GM19240 (cell line): ENCODE data around the gene ROBO2.

Source experiments
- DNase-seq: peaks from one replicate; pipeline ENCODE4 v3.0.0; 2011; ENCODE audit warnings: low spot score; ENCODE audit not compliant: insufficient read length

Gene ROBO2

DNA sequence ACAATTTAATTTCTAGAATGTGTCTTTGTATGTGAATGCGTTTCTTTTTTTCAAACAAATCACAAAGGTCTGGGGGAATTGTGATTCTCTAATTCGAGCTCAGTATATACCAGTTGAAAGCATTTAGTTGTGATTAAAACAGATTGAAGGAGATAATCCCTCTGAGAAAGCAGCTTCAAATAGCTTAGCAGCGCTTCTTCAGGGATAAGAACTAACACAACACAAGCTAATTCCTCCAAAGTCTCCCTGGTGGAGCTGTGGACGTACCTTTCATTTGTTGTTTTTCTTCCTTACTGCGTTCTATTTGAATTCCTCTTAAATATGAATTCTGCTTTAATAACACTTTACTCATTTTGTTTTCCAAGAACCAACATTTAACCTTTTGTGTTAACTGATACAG, 286.7 kb downstream of the ROBO2 start:
- no peak for DNase-seq

DNA sequence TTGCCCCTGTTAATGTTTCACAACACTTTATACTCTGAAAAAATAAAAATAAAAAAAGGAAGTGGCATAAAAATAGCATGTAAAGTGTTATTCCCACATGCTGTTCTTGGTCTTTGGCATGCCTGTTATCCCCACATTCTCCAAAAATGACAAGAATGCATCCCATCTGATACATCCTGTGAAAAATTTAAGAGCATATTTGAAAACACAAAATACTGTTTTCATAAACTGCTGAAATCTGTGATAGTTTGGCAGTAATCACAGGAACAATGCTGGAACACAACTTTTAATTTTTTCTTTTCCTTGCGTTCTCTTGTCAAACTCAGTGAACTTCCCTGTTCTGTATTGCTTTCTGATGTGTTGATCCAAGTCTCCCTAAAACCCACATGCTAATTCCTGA, 288.8 kb downstream of the ROBO2 start:
- no peak for DNase-seq

DNA sequence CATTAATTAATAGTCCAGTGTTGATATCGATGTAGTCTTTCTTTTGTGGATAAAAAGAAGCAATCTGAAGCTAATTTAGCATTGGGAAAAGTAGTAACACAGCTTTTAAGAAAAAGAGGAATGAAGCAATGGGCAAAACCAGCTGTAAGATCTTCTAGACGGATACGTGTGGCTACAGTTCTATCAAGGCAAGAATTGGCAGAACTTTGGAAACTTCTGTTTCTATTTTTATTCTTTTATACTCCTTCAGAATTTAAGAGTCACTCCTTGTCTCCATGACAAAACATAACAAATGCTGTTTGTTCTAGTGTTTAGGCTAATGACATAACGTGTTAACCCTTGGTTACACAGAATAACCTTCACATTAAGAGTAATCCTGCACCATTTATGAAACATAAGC, 289.2 kb downstream of the ROBO2 start:
- DNase-seq, result no peak

DNA sequence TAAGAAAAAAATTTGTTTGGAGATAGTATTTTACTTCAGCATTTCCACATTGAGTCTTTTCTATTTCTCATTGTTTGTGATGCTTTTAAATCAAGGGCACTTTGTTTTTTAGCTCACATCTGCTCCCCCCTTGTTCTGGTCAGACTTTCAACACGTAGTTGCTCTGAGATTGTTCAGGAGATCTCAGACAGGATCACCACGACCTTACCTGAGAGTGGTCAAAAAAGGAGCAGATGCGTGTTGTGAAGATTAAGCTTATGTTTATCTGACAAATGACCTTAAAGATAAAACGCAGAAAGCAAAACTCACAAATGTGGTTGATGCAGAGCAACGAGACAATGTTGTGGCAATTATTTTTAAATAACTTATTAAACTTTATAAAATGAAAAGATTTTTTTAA, 298.3 kb downstream of the ROBO2 start:
- DNase-seq, result no peak

GRCh38 chr3:77342027-77342426, 302.1 kb downstream of the ROBO2 start:
- no peak for DNase-seq

DNA sequence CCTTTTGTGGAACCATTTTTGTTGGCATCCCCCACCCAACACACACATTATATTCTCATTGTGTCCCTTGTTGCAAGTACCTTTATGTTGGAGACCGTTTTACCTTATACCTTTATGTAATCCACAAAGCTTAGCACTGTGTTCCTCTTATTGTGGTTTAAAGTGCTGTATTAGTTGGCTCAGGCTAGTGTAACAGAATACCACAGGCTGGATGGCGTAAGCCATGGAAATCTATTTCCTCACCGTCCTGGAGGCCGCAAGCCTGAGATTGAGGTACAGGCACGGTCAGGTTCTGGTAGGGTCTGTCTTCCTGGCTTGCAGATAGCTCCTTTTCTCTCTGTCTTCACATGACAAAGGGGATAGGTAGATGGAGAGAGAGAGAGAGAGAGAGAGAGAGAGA, 302.8 kb downstream of the ROBO2 start:
- DNase-seq, result no peak

DNA sequence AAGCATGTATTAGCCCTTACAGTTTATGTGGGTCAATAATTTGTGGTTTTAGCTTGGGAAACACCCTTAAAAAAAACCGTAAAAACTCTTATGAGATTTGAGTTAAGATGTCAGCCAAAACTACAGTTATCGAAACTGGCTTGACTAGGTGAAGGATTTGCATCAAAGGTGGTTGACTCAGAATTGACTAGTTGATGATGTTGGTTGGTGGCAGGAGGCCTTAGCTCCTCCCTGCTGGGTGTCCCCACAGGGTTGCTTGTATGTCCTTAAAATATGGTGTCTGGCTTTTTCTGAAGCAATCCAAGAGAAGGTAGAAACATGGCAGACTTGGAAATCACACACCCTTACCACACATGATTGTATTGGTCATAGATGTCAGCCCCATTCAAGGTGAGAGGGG, 305.1 kb downstream of the ROBO2 start:
- DNase-seq, result no peak

GRCh38 chr3:77348244-77348855, 308.5 kb downstream of the ROBO2 start:
- DNase-seq, result no peak

DNA sequence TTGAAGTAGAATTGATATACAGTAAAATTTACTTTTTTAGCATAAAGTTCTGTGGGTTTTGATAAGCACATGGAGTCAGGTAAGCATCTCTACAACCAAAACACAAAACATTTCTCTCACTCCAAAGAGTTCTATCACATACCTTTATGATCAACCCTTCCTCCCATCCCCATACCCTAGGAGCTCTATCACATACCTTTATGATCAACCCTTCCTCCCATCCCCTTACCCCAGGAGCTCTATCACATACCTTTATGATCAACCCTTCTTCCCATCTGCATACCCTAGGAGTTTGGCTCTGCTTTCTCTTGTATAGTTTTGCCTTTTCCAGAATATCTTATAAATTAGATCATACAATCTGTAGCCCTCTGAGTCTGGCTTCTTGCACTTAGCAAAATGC, 315.1 kb downstream of the ROBO2 start:
- DNase-seq, result no peak

- DNase-seq, result no peak
Measured at GRCh38 chr3:77362936-77363335, 323.0 kb downstream of the ROBO2 start.

DNA sequence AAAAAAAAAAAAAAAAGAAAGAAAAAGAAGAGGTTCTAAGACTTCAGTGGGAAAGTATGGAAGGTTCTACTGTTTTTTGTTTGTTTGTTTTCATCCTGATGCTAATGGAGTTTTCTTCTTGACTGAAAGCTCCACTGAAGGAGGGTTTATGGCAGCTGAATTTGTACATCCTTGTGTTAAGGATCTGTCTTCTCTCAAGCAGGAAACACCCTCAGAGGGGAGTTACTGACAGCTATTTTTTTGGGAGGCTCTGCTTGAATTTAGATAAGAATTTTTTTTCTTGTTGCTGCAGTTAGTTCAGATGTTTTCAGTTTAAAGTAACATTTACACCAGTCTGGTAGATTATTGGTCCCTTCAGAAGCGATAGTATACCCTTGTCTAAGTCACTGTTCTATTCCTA, 325.3 kb downstream of the ROBO2 start:
- no peak for DNase-seq

DNA sequence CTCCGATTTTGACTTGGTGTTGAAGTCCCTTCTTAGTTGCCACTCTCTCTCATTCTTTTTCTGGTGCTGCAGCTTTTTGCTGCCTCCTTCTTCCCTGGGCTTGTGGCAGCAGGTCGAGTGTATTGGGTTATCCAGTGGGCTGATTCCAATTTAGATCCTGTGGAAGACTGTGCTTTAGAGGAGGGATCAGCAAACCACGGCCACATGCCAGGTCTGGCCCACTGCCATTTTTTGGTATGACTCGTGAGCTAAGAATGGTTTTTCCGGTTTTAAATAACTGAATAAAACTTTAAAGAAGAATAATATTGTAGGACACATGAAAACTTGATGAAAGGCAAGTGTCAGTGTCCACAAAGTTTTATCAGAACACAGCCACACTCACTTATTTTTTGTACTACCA, 330.5 kb downstream of the ROBO2 start:
- DNase-seq, result no peak

GRCh38 chr3:77372018-77372417, 332.1 kb downstream of the ROBO2 start:
- DNase-seq, result no peak

DNA sequence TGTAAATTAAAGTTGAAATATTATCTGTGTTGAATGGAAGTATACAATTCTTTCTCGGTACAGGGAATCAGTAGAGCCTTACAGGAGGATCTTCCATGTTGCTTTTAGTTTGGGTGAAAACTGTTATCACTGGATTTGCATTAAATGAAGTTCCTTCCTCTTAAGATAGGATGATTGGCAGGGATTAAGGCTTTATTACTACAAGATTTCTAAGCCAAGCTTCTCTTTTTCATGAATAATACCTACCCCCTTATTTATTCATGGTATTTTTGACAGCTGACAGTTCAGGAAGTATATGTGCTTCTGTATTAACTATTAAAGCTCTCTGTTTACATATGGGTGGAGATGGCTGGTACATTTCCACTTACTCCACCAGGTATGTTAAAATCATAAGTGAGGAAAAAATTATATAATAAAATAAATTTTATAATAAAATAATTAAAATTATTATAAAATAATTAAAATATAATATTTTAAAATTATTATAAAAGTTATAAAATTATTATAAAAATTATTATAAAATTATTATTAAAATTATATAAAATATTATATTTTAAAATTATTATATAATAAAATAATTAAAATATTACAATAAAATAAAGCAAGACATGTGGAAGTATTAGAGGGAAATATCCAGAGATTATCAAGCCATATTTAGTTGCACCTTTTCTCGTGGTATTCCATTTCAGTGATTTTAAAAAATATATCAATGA, 332.9 kb downstream of the ROBO2 start:
- DNase-seq, result no peak

- DNase-seq, result no peak
Measured at GRCh38 chr3:77373619-77374018, 333.7 kb downstream of the ROBO2 start.

GRCh38 chr3:77376511-77376910, 336.6 kb downstream of the ROBO2 start:
- no peak for DNase-seq

- DNase-seq, result no peak
Measured at GRCh38 chr3:77377717-77378116, 337.8 kb downstream of the ROBO2 start.

DNA sequence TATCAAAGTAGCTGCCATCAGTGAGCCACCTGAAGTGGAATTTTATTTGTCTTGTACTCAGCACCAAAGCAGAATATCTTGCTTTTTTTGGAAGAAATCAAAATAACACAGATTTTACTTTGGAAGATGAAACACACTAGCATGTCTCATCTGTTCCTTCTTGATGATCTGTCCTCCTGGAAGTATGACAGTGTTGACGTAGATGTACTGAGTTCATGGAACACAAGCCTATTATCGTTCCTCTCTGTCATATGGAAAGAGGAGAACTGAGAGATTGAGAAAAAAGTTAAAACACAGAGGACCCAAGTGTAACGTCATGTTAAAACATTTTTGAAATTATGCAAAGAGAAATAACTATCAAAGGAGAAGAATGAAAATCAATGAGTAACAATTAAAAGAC, 340.2 kb downstream of the ROBO2 start:
- DNase-seq, result no peak

DNA sequence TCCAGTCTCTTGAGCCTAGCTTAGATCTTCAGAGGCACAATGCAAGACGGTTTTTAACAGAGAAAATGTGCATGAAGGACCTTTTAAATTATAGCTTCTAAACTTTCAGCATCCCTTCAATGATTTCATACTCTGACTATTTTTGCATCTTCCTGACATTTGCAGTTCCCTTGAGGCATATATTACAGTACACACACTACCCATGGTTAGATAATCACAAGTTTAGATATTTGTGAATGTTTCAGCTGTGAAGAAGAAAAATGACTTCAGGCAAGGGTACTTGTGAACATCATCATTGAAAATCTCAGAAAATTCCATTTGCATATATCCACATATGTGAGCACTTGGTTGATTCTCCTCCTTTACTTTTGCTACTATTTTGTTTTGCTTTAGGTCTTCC, 341.5 kb downstream of the ROBO2 start:
- DNase-seq, result no peak

DNA sequence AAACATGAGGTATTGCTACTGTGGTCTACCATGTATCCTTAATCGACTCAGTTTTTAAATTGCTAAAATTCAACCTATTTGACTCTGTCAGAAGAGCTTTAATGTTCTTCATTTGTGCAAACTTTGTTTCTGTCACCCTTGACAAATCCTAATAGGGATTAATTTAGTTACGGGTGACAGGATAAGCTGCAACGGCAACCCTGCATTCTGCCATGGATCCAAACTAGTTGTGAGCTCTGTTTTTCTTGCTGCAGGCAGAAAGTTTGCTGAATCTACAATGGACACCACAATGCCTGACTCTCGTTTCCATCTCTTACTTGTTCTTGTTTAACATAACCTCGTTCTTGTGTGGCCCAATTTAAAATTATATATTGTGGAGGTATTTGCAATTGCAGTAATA, 352.3 kb downstream of the ROBO2 start:
- no peak for DNase-seq

DNA sequence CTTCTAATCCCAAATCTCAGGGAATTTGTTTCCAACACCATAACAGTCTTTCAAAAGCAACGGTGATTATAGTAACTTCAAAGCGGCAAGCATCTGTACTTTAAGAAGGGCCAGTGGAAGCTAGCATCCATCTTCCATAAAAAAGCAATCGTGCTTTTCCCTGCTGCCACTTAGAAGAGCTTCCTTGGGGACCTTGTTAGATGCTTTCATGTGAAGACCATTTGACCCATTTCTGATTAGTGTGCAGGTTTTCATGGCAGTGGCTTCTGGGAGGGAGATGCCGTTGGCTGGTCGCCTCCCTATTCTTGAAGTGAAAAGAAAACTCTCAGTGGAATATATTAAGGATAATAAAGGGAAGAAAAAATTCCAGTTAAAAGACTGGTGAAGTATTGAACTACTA, 354.1 kb downstream of the ROBO2 start:
- DNase-seq, result no peak

DNA sequence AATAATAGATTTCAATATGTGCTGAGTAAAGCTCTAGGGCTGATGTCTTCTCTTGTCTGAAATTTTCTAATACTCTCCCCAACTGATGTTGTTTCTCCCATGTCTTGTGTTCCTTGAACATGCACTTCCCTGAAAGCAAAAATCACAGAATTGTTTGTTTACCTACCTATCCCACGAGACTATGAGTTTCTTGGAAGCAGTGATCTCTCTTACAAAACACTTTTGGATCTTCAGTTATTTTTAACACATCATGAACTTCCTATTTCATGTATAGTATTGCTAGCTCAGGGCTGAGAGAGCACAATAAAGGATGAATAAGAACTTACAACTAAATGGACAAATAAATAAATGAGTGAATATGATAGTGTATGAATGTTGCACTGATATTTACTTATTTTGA, 365.0 kb downstream of the ROBO2 start:
- no peak for DNase-seq

GRCh38 chr3:77407441-77407840, 367.5 kb downstream of the ROBO2 start:
- DNase-seq, result no peak
